ENCODE results near the gene HES2. TPM values are rescaled to one million over a fixed set of nuclear protein-coding genes. Genes with fewer than 3 reads are reported as not detected.

The HES2 gene
- total and polyA plus RNA-seq, 2 of the 4 experiments (the other 2 are of a cell fraction) = not detected

GRCh38 chr1:6389971-6390370 lies 29.7 kb downstream of the HES2 start:
- no peak overlapping the region for H3K14ac ChIP-seq (replicated peaks; ENCODE audit: low read depth, low read length)
- no peak overlapping the region for H3K4ac ChIP-seq (ENCODE audit: low read depth, low read length)
- no peak overlapping the region for H4K91ac ChIP-seq (ENCODE audit: insufficient read depth, low read depth, low read length)
- H3K23ac ChIP-seq (ENCODE audit: low read depth, low read length) = no peak overlapping the region
- H2BK15ac ChIP-seq (ENCODE audit: low read depth, low read length) = no peak overlapping the region
- H3K9me1 ChIP-seq (ENCODE audit: insufficient read depth, low read length) = peaks cover 11% of the 10 kb centered on the region
- no TSS peak for BruUV-seq (replicated peaks)
- H4K8ac ChIP-seq (ENCODE audit: low read depth in 2 of 2, low read length in 2 of 2) = no peak overlapping the region
- DNase-seq = no peak
- H3K27me3 ChIP-seq (ENCODE audit: control insufficient read depth, insufficient read depth, low read length) = no peaks in the 10 kb centered on the region
- no peaks in the 10 kb centered on the region for H3K9me3 ChIP-seq (ENCODE audit: control insufficient read depth, insufficient read depth, low read length)
- H2AK9ac ChIP-seq (replicated peaks; ENCODE audit: low read depth, low read length, poor library complexity) = no peak overlapping the region
- no peak overlapping the region for H3K18ac ChIP-seq (ENCODE audit: low read depth, low read length)
- in situ Hi-C loops (cut with MboI; ENCODE audit: low sequenced_read_pairs) = no loop called here
- ChIA-PET POLR2A (ENCODE audit: unreplicated experiment) (no interaction called here), CTCF (no interaction called here)
- TF ChIP-seq CHD1 (IDR thresholded peaks at IDR 0.05; ENCODE audit: low read depth, low read length) = no peak
- no peak for TF ChIP-seq ELK1 (IDR thresholded peaks at IDR 0.05; ENCODE audit: borderline replicate concordance, low read depth, low read length)
- no peak for TF ChIP-seq RFX5 (IDR thresholded peaks at IDR 0.05; ENCODE audit: low read depth, low read length)
- TF ChIP-seq POLR2A (IDR thresholded peaks at IDR 0.05; ENCODE audit: low read depth, low read length) = no peak
- no peak for TF ChIP-seq CTCF (conservative IDR thresholded peaks at IDR 0.05; ENCODE audit: low read depth, low read length)
- TF ChIP-seq USF2 (IDR thresholded peaks at IDR 0.05; ENCODE audit: low read depth, low read length) = no peak
- no peak for TF ChIP-seq RCOR1 (IDR thresholded peaks at IDR 0.05; ENCODE audit: insufficient replicate concordance, low read length)
- no peak for TF ChIP-seq NFE2L2 (IDR thresholded peaks at IDR 0.05; ENCODE audit: low read depth, low read length)
- TF ChIP-seq FOS (IDR thresholded peaks at IDR 0.05; ENCODE audit: low read depth, low read length) = no peak
- no peak for TF ChIP-seq MAFK (IDR thresholded peaks at IDR 0.05; ENCODE audit: low read depth, low read length)
- no peak for TF ChIP-seq BHLHE40 (IDR thresholded peaks at IDR 0.05; ENCODE audit: low read depth, low read length)
- TF ChIP-seq MXI1 (IDR thresholded peaks at IDR 0.05; ENCODE audit: borderline replicate concordance, low read depth, low read length) = no peak
- TF ChIP-seq SMC3 (IDR thresholded peaks at IDR 0.05; ENCODE audit: low read depth, low read length) = no peak
- no peak for TF ChIP-seq RAD21 (IDR thresholded peaks at IDR 0.05; ENCODE audit: low read length)
- TF ChIP-seq MAZ (IDR thresholded peaks at IDR 0.05; ENCODE audit: borderline replicate concordance, low read depth, low read length) = no peak
- no peak for TF ChIP-seq CEBPB (IDR thresholded peaks at IDR 0.05; ENCODE audit: low read depth, low read length)
- no peak overlapping the region for H3K9ac ChIP-seq (ENCODE audit: low read depth, low read length)
- no peak overlapping the region for H2AFZ ChIP-seq (replicated peaks; ENCODE audit: low read length, poor library complexity)
- H3K4me3 ChIP-seq (ENCODE audit: insufficient read depth, low read depth, low read length) = no peak overlapping the region
- dilution Hi-C loops (cut with HindIII; ENCODE audit: low sequenced_read_pairs, unreplicated experiment) = no loop called here
- 96% methylated on average over 4 of the region's 9 CpGs; no CpG with 5 or more reads in 1 of the 2 experiments for WGBS, 2 experiments (ENCODE audit: extremely low coverage in 2 of 2, insufficient read length in 1 of 2)
- H2BK20ac ChIP-seq (ENCODE audit: low read depth, low read length) = no peak overlapping the region
- no peak overlapping the region for H3K27ac ChIP-seq (ENCODE audit: insufficient read depth, low read length)
- H3K79me1 ChIP-seq (ENCODE audit: low read depth in 1 of 2, low read length in 2 of 2) = peaks cover 5 to 57% of the 10 kb centered on the region in 2 experiments
- H3K56ac ChIP-seq (ENCODE audit: extremely low read depth, insufficient read depth, low read length) = no peak overlapping the region
- peaks cover 14% of the 10 kb centered on the region; the same call in 1 of the 2 replicates for H4K20me1 ChIP-seq (ENCODE audit: insufficient read depth, low read length)
- no peak overlapping the region for H4K5ac ChIP-seq (ENCODE audit: low read depth, low read length)
- peaks cover 16% of the 10 kb centered on the region for H3K4me1 ChIP-seq (ENCODE audit: control insufficient read depth, insufficient read depth, low read length)
- no peak overlapping the region for H3K4me2 ChIP-seq (ENCODE audit: low read depth, low read length)
- no peak for ATAC-seq (ENCODE audit: low read depth)
- intact Hi-C loops (cut with micrococcal nuclease) = no loop called here
- no peak overlapping the region for H2BK120ac ChIP-seq (ENCODE audit: low read depth, low read length)
- H2BK5ac ChIP-seq (ENCODE audit: low read depth, low read length, poor library complexity, severe bottlenecking) = no peak overlapping the region
- H2AK5ac ChIP-seq (ENCODE audit: low read depth, low read length) = no peak overlapping the region
- no peaks in the 10 kb centered on the region for H3K36me3 ChIP-seq (ENCODE audit: control insufficient read depth, insufficient read depth, low read length)
